Measurements from ENCODE around the gene TRIM26. TPM values are rescaled to one million over a fixed set of nuclear protein-coding genes. Genes with fewer than 3 reads are reported as not detected.

Gene TRIM26
- total RNA-seq, 1 experiment from 2014 or later, result 36.3 TPM

DNA sequence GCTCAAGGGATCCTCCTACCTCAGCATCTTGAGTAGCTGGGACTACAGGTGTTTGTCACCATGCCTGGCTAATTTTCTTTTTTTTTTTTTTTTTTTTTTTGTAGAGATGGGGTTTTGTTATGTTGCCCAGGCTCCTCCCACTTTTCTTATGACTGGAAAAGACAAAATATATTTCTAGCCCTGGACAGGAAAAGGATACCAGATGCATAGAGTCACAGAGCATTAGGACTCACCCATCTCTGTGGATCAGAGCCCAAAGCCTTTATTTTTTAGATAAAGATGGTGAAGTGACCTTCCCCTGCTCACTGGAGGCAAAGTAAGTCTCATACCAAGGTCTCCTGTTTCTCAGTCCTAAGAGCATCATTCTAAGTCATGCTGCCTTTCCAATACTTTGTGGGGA is 55.6 kb downstream of the TRIM26 start:
- H3K27me3 ChIP-seq, result no peaks in the 10 kb centered on the region
- H3K36me3 ChIP-seq, result no peaks in the 10 kb centered on the region
- no peak overlapping the region for H3K27ac ChIP-seq
- H3K9me3 ChIP-seq (replicated peaks), result no peaks in the 10 kb centered on the region
- no peak overlapping the region for H3K4me3 ChIP-seq
- H3K4me1 ChIP-seq, result peaks cover 13% of the 10 kb centered on the region
- no peak for DNase-seq

DNA sequence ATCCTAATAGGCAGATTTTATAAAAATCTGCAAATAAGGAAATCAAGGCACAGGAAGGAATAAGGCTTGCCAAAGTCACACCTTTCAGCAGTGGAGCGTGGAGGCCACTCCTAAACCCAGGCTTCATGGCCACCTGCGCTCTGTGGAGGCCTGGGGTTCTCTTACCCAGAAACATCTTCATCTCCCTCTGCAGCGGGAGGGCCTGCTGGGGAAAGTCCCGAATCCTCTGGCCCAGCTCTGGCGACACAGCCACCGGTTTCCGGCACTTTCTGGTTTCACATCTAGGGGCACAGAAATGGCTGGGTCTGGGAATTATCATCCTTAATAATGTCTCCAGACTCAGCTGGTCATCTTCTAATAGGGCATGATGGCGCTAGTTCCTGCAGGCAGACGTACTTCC is 56.4 kb downstream of the TRIM26 start:
- Histone ChIP-seq H3K27me3 (no peaks in the 10 kb centered on the region), H3K27ac (no peak overlapping the region), H3K36me3 (no peaks in the 10 kb centered on the region), H3K4me1 (peaks cover 18% of the 10 kb centered on the region), H3K9me3 (replicated peaks) (no peaks in the 10 kb centered on the region), H3K4me3 (no peak overlapping the region)
- DNase-seq, result no peak

DNA sequence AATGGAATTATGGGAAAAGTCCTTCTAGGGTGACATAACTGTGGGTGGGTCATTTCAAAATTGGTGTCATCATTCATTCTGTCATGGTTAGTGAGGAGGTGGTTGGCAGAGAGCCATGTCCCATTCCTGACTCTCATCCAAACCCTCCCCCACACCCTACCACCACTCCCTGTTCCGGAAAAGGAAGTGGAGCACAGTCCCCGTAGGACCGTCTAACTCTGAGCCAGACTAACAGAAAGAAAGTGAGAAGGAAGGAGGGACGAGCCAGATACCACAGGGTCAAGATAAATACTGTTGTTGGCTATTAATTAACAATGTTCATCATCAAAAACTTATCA is 57.0 kb downstream of the TRIM26 start:
- H3K27ac ChIP-seq, result no peak overlapping the region
- no peak overlapping the region for H3K4me3 ChIP-seq
- no peaks in the 10 kb centered on the region for H3K27me3 ChIP-seq
- no peaks in the 10 kb centered on the region for H3K36me3 ChIP-seq
- no peaks in the 10 kb centered on the region for H3K9me3 ChIP-seq (replicated peaks)
- peak; percentile 51 to 52 for DNase-seq
- H3K4me1 ChIP-seq, result peaks cover 24% of the 10 kb centered on the region

DNA sequence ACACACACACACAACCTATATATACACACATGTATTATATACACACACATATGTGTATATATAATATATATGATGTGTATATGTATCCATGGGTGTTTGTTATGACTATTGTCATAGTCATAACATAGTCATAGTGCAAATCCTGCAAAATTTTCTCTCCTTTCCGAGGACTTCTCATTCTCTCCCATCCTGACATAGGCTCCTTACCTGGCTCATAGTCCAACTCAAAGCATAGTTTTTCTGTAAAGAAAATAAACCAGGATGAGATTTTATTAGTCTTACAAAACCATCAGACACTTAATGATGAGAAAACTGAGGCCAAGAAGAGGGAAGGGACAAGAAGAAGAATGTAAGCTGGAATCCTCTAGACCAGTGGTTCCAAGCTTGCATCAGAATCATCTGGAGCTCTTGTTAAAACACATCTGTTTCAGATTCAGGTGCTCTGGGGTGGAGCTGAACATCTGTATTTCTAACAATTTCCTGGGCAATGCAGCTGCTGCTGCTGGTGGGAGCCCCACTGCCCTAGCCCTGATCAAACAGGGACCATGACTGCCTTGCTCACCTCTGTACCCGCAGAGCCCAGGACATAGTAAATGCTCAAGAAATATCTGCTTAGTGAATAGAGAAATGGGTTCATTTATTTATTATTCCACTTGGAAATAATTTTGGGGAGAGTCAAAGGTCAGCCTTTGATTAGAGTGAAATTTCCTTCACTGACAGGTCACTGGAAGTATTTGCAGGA is 57.5 kb downstream of the TRIM26 start:
- H3K9me3 ChIP-seq (replicated peaks), result no peaks in the 10 kb centered on the region
- H3K27ac ChIP-seq, result no peak overlapping the region
- peaks cover 26% of the 10 kb centered on the region for H3K4me1 ChIP-seq
- no peak for DNase-seq
- H3K36me3 ChIP-seq, result no peaks in the 10 kb centered on the region
- H3K4me3 ChIP-seq, result no peak overlapping the region
- no peaks in the 10 kb centered on the region for H3K27me3 ChIP-seq

DNA sequence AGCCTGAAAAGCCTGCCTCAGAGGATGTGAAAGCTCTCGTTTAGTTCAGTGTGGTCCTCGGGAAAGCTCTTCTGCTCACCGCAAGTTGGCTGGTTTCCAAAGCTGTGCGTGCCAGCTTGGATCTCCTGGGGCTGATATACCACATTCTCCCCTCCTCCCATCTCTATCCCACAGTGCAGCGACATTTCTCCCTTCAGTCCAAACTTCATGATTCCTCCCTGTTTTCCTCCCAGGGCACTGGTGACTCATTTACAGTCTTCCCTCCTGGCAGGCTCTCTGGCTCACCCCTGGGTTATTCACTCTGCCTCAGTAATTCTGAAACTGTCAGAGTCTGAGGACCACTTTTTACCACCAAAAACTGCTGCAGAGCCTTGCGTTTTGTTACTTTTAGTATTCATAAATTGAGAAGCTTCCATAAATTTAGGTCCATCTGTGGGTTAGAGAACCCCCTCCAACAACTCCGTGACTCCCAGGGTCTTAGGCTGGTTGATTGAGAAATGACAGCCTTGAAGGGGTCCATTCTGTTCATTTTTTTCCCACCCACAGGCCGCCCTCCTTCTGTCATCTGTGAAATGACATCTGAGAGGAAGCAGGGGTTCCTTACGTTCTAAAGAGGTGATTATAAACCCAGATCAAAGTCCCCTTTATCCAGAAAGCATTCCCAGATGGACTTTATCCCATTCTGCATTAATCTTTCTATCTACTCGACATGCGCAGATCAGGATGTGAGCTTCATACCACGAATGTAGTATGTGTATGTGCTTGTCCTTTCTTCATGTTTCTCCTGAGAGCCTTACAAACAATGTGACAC is 58.3 kb downstream of the TRIM26 start:
- Histone ChIP-seq H3K27me3 (no peaks in the 10 kb centered on the region), H3K27ac (no peak overlapping the region), H3K9me3 (replicated peaks) (no peaks in the 10 kb centered on the region), H3K4me3 (no peak overlapping the region), H3K36me3 (no peaks in the 10 kb centered on the region), H3K4me1 (peaks cover 34% of the 10 kb centered on the region)
- peak; percentile 34 to 45 for DNase-seq

DNA sequence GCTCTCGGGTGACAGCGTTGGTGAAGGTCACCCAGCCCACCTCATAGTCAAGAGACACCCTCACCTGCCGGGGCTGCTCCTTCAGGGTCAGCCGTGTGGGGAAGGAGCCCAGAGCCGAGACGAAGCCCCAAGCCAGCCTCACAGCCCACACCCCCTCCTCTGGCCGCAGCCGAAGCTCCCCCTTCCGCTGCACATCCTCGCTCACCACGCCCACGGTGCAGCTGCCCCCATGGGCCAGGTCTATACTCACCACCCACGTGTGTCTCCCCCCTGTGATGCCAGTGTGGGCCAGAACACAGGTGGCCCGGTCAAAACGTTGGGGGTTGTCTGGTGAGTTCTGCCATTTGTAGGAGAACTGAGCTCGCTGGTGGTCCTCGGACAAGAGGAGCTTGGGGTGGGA is 59.1 kb downstream of the TRIM26 start:
- no peaks in the 10 kb centered on the region for H3K27me3 ChIP-seq
- H3K36me3 ChIP-seq, result no peaks in the 10 kb centered on the region
- no peak overlapping the region for H3K4me3 ChIP-seq
- H3K27ac ChIP-seq, result no peak overlapping the region
- peaks cover 35% of the 10 kb centered on the region for H3K4me1 ChIP-seq
- H3K9me3 ChIP-seq (replicated peaks), result no peaks in the 10 kb centered on the region
- no peak for DNase-seq

DNA sequence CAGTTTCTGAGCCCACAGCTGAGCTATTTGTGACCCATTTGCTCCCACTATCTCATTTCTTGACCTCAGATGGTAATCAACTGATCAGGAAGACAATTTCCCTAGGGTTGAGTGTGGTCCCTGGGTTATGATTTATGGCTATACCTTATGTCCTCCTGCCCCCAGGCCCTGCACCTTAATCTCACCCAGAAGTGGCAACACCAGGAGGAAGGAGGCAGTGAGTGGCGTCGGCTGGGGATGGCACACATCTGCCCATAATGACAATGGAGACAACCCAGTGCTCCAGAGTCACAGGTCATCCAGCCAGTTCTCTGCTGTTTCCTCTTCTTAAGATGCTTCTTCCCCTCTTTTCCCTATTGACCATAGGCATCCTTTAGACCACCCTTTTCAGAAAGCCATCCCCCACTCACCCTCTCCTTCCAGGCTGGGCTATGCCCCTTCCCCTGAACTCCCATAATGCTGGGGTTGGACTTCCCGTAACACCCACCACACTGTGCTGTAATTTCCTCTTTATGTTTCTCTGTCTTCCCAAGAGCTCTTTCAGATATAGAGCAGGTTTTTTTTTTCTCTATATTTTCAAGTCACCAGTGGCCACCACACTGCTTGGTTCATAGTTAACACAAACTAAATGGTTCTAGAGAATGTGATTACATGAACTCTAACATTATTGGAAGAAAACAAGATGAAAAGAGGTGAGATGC is 60.1 kb downstream of the TRIM26 start:
- no peaks in the 10 kb centered on the region for H3K27me3 ChIP-seq
- H3K27ac ChIP-seq, result no peak overlapping the region
- H3K4me3 ChIP-seq, result no peak overlapping the region
- H3K4me1 ChIP-seq, result peaks cover 35% of the 10 kb centered on the region
- no peaks in the 10 kb centered on the region for H3K9me3 ChIP-seq (replicated peaks)
- no peak for DNase-seq
- H3K36me3 ChIP-seq, result no peaks in the 10 kb centered on the region

DNA sequence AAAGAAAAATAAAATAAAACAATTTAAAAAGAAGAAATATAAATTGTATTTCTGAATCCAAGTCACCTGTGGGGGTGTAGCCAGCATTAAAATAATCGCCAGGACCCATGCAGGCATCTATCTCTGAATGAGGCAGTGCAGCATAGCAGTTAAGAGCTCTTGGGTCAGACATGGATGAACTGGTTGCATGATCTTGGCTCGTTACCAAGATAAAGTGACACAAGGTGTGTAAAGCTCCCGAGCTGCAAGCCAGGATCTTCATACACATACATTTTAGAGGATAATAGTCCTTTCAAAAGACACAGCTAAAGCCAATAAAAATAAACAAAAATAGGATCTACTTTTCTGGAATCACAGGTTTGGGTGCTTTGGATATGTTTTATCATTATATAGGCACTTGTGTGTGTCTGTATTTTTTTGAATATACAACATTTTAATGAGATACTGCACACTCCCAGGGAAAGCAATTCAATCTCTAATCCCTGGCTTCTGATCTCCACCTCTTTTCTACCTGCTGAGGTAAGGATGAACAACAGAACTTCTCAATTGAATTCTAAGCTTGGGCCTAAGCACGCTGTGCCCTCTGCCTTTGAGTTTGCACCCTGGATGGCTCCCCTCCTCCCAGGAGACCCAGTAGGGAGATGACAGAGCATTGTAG is 61.1 kb downstream of the TRIM26 start:
- Histone ChIP-seq H3K9me3 (replicated peaks) (no peaks in the 10 kb centered on the region), H3K27ac (peak overlapping the region; percentile 83; the same call in 1 of the 2 replicates), H3K4me3 (no peak overlapping the region), H3K27me3 (no peaks in the 10 kb centered on the region), H3K36me3 (no peaks in the 10 kb centered on the region), H3K4me1 (peaks cover 35% of the 10 kb centered on the region)
- DNase-seq, result no peak

DNA sequence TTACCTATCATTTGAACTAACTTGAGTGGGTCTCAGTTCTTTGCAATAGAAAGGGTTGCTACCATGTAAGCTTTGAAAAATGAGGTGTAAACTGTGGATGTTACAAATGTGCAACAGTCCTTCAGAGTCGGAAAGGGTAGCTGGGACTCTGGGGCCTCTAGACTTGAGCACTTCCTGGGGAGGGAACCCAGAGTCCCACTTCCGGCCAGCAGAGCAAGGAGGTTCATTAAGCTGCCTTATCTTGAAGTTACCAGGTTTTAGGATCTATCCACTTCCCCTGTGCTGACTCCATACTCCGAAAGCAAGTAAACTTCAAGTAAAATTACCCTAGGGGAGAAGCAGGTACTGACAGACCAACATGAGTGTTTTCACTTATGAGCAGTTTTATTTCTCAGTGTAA is 61.6 kb downstream of the TRIM26 start:
- Histone ChIP-seq H3K36me3 (no peaks in the 10 kb centered on the region), H3K4me1 (peaks cover 35% of the 10 kb centered on the region), H3K4me3 (no peak overlapping the region), H3K27ac (peak overlapping the region; percentile 83), H3K27me3 (no peaks in the 10 kb centered on the region), H3K9me3 (replicated peaks) (no peaks in the 10 kb centered on the region)
- DNase-seq, result peak; percentile 30 to 42

DNA sequence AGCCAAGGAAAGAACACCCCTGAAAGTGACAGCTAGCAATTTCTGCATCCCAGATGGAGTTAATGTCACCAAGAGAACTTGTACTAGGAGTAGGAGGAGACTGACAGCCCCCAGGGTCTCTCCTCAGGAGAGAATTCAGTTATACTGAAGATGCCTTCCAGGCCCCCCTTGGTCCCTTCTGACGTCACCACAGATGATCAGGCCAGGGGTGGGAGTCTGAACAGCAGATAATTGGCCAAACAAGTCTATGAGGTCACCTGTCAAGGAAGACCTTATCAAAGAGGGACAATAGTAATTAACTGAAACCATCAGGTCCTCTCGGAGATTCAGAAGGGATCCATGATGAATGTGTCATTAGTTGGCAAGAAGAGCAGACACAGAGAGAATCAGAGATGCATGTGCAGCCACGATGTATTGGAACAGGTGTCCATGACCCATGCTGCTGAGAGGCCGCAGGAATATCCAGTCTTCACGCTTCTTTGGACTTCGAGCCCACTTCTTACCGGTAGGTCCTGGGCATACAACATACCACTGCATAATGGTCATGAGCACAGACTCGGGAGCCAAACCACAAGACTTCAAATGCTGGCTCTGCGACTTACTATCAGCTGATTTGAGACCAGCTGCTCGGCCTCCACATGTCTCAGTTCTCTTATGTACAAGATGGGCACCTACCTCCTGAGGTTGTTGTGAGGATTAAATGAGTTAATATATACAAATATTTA is 62.4 kb downstream of the TRIM26 start:
- DNase-seq, result peak; percentile 89 to 93
- no peak overlapping the region for H3K4me3 ChIP-seq
- H3K27me3 ChIP-seq, result no peaks in the 10 kb centered on the region
- H3K36me3 ChIP-seq, result no peaks in the 10 kb centered on the region
- no peaks in the 10 kb centered on the region for H3K9me3 ChIP-seq (replicated peaks)
- H3K4me1 ChIP-seq, result peaks cover 35% of the 10 kb centered on the region
- peak overlapping the region; percentile 83 for H3K27ac ChIP-seq

DNA sequence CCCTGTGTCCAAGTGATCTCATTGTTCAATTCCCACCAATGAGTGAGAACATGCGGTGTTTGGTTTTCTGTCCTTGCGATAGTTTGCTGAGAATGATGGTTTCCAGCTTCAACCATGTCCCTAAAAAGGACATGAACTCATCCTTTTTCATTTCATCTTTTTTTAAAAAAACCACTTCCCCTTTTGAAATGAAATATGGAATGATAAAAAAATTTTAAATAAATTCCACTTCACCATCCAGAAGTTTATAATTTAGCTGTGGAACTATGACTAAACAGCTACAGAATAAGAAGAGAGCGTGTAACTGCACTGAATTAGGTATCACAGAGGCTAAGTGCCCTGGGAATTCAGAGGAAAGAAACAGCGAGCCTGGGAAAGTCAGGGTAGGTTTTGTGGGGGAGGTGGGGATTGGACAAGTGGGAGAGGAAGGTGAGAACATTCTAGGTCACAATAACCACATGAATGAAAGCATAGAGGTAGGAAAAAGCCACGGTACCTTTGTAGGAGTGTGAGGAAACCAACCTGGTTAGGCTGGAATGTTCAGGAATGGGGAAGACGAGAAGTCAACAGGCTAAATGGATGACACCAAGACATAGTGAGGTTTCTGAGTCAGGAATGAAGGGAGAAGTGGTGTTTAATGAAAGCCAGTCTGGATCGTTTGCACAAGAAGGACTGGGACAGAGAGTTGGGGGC is 63.2 kb downstream of the TRIM26 start:
- H3K4me3 ChIP-seq, result no peak overlapping the region
- H3K9me3 ChIP-seq (replicated peaks), result no peaks in the 10 kb centered on the region
- peaks cover 31% of the 10 kb centered on the region for H3K4me1 ChIP-seq
- no peaks in the 10 kb centered on the region for H3K27me3 ChIP-seq
- no peak for DNase-seq
- no peaks in the 10 kb centered on the region for H3K36me3 ChIP-seq
- peak overlapping the region; percentile 83 for H3K27ac ChIP-seq

DNA sequence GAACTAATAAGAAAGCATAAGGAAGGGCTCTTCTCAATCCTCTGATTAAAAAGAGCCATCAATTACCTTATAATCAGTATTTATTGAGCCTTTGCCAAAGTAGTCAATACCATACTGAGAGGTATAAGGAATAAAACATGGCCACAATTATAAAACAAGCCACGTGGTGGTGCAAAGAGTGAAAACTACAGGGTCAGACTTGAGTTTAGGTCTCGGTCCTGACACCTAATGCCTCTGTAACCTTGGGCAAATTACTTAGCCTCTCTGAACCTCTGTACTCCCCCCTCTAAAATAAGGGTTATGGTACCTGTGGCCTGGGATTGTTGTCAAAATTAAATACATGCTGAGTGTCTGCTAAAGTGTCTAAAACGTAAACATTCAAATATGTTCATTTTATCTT is 64.0 kb downstream of the TRIM26 start:
- Histone ChIP-seq H3K9me3 (replicated peaks) (no peaks in the 10 kb centered on the region), H3K4me1 (peaks cover 23% of the 10 kb centered on the region), H3K36me3 (no peaks in the 10 kb centered on the region), H3K4me3 (no peak overlapping the region), H3K27ac (no peak overlapping the region), H3K27me3 (no peaks in the 10 kb centered on the region)
- DNase-seq, result no peak

DNA sequence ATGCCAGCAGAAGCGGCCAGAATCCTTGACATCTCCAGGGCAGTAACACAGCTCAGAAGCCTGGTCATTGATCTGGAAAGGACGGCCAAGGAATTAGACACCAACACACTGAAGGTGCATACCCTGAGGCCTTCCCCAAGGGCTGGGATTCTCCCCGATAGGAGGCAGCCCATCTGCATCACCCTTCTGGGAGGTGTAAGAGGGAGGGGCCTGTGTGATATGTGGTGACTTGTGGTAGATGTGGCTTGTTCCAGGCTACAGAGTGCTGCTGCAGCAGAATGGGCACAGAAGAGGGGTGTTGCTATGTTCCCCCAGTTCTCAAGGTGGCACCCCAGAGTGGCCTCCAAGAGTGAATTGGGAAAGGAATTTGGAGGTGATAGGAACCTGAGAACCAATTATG is 66.1 kb downstream of the TRIM26 start:
- Histone ChIP-seq H3K27ac (no peak overlapping the region), H3K27me3 (no peaks in the 10 kb centered on the region; the same call in 1 of the 2 replicates), H3K36me3 (no peaks in the 10 kb centered on the region), H3K4me3 (no peak overlapping the region), H3K9me3 (replicated peaks) (no peaks in the 10 kb centered on the region), H3K4me1 (peaks cover 20% of the 10 kb centered on the region)
- no peak for DNase-seq

DNA sequence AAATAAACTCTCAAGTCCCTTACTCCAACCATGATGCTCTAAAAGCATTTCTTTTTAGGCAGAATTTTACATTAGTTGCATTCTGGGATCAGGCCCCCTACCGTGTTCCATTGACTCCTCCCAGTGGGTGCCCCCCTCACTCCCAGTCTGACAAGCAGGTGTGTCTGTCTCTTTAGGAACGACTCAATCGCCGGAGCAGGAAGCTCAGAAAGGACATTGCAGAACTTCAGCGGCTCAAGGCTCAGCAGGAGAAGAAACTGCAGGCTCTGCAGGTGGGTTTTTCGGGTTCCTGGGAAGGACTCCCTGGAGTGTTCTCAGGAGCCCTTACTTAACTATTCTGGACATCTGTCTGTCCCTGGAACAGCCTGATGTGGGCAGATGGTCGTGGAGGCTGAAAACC is 67.4 kb downstream of the TRIM26 start:
- H3K9me3 ChIP-seq (replicated peaks), result no peaks in the 10 kb centered on the region
- no peaks in the 10 kb centered on the region for H3K36me3 ChIP-seq
- H3K4me3 ChIP-seq, result no peak overlapping the region
- DNase-seq, result no peak
- no peak overlapping the region for H3K27ac ChIP-seq
- H3K4me1 ChIP-seq, result peaks cover 10% of the 10 kb centered on the region
- H3K27me3 ChIP-seq, result no peaks in the 10 kb centered on the region; the same call in 1 of the 2 replicates
